Tibial nerve (tissue), 4 donors: ENCODE measurements around the gene UBE2R2. TPM values are rescaled to one million over a fixed set of nuclear protein-coding genes. Genes with fewer than 3 reads are reported as not detected.
"Not testable (repeated sequence)": the region's sequence is repeated elsewhere in the genome, so short reads cannot be mapped to it uniquely, and the experiment has no call there.

Experiments
- DNase-seq, 2 donors: peaks; one replicate each; pipeline ENCODE4 v3.0.0-alpha.2; 2019; ENCODE audit warnings: low spot score in 2 of 2
- H3K27ac ChIP-seq, 4 donors: fragments of 200-600 bp; sonication (generic) in 3 of 4; one replicate each; pipeline ENCODE4 v1.5.1; 2017 to 2019; ENCODE audit warnings: mild to moderate bottlenecking in 1 of 4
- H3K27me3 ChIP-seq, 2 donors: fragments of 200-600 bp; sonication (generic) in 1 of 2; one replicate each; pipeline versions ENCODE4 v1.5.1 to v1.6.0; 2017 to 2019
- H3K36me3 ChIP-seq, 3 donors: fragments of 200-600 bp; sonication (generic); one replicate each; pipeline ENCODE4 v1.5.1; 2018 to 2019
- H3K4me1 ChIP-seq, 4 donors: fragments of 200-600 bp; sonication (generic) in 3 of 4; one replicate each; pipeline ENCODE4 v1.5.1; 2017 to 2019
- H3K4me3 ChIP-seq, 4 donors: fragments of 200-600 bp; sonication (generic) in 3 of 4; one replicate each; pipeline ENCODE4 v1.5.1; 2017 to 2019; ENCODE audit warnings: mild to moderate bottlenecking in 1 of 4, moderate library complexity in 1 of 4
- H3K9me3 ChIP-seq, 4 donors: fragments of 200-600 bp; sonication (generic) in 3 of 4; one replicate each; pipeline ENCODE4 v1.5.1; 2017 to 2019
- EP300 ChIP-seq, 2 donors: sonication (generic); formaldehyde crosslinking; IDR thresholded peaks; one replicate each; pipeline ENCODE4 v1.6.1; 2017; ENCODE audit warnings: antibody characterized with exemption in 2 of 2, mild to moderate bottlenecking in 1 of 2
- POLR2A ChIP-seq, 2 donors: fragments of 450-650 bp; IDR thresholded peaks; one replicate each; pipeline ENCODE4 v1.6.1; 2017; ENCODE audit warnings: antibody characterized with exemption in 2 of 2, mild to moderate bottlenecking in 2 of 2, moderate library complexity in 2 of 2
- WGBS, 2 donors: methylation state at CpG; one replicate each; pipeline ENCODE4 v1.1.5; 2018; 5-methylcytosine and 5-hydroxymethylcytosine counted together
- total RNA-seq, 4 donors: library from RNA; depleted of rRNA; stranded (reverse); fragments of >200 nt; gene quantifications; one replicate each; pipeline ENCODE4 v1.1.0, GENCODE V29; 2016
- TF ChIP-seq, protein P1 (sequence below), 5 experiments: fragments of 200-600 bp in 3 of 5; fragments of 450-650 bp in 2 of 5; sonication (generic) in 3 of 5; IDR thresholded peaks; one replicate each; pipeline ENCODE4 v1.5.1; 2016 to 2019; ENCODE audit warnings: antibody characterized with exemption in 5 of 5, mild to moderate bottlenecking in 3 of 5, moderate library complexity in 2 of 5

Gene UBE2R2
- total RNA-seq, 4 donors from 2014 or later: 23.2 to 28.4 (median 25.9) TPM

DNA sequence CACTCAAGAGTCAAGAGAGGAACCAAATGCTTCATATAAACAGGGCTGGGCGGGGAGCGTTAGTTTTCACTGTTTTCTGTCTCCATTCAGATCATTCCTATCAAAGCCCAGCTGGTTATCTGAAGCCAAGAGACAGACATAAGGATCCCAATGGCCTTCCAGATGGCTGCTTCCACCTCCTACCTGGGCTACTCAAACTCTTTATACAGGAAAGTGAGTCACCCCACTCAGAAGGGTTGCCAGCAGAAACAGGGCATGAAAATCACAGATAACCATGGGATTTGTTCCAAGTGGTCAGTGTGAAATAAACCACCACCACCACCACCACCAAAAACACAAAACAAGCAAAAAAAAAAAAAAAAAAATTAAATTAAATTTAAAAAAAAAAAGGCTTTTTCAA lies 16.1 kb upstream of the UBE2R2 start:
- no peak overlapping the region for H3K4me3 ChIP-seq
- peaks cover 0 to 4% of the 10 kb centered on the region in 2 donors for H3K27me3 ChIP-seq
- no peaks in the 10 kb centered on the region for H3K36me3 ChIP-seq
- no peak overlapping the region for H3K27ac ChIP-seq
- DNase-seq: no peak
- TF ChIP-seq, protein P1, sequence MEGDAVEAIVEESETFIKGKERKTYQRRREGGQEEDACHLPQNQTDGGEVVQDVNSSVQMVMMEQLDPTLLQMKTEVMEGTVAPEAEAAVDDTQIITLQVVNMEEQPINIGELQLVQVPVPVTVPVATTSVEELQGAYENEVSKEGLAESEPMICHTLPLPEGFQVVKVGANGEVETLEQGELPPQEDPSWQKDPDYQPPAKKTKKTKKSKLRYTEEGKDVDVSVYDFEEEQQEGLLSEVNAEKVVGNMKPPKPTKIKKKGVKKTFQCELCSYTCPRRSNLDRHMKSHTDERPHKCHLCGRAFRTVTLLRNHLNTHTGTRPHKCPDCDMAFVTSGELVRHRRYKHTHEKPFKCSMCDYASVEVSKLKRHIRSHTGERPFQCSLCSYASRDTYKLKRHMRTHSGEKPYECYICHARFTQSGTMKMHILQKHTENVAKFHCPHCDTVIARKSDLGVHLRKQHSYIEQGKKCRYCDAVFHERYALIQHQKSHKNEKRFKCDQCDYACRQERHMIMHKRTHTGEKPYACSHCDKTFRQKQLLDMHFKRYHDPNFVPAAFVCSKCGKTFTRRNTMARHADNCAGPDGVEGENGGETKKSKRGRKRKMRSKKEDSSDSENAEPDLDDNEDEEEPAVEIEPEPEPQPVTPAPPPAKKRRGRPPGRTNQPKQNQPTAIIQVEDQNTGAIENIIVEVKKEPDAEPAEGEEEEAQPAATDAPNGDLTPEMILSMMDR (IDR thresholded peaks at IDR 0.05): no peak
- no peak for TF ChIP-seq EP300 (IDR thresholded peaks at IDR 0.05)
- TF ChIP-seq POLR2A (IDR thresholded peaks at IDR 0.05): no peak
- H3K9me3 ChIP-seq: peaks cover 0 to 5% (median 0%) of the 10 kb centered on the region in 4 donors
- WGBS, 2 donors: 75 to 82% methylated on average over 2 of the region's 2 CpGs
- H3K4me1 ChIP-seq: no peaks in the 10 kb centered on the region

DNA sequence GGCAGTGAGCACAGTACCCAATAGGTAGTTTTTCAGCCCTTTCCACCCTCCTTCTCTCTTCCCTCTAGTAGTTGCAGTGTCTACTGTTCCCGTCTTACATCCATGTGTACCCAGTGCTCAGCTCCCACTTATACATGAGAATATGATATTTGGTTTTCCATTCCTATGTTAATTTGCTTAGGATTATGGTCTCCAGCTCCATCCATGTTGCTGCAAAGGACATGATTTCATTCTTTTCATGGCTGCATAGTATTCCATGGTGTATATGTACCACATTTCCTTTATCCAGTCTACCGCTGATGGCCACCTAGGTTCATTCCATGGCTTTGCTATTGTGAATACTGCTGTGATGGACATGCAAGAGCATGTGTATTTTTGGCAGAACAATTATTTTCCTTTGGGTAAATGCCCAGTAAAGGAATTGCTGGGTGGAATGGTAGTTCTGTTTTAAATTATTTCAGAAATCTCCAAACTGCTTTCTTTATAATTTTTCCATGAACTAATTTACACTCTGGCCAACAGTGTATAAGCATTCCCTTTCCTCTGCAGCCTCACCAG lies 14.9 kb upstream of the UBE2R2 start:
- WGBS, 2 donors: 96 to 98% methylated on average over 2 of the region's 2 CpGs
- H3K4me3 ChIP-seq, H3K4me1 ChIP-seq, DNase-seq, H3K9me3 ChIP-seq, H3K36me3 ChIP-seq, H3K27me3 ChIP-seq, H3K27ac ChIP-seq: not testable (repeated sequence)

GRCh38 chr9:33804196-33804595 lies 12.8 kb upstream of the UBE2R2 start:
- H3K27ac ChIP-seq, H3K4me1 ChIP-seq, H3K27me3 ChIP-seq, H3K36me3 ChIP-seq, DNase-seq, H3K9me3 ChIP-seq, H3K4me3 ChIP-seq: not testable (repeated sequence)
- 85 to 89% methylated on average over 3 of the region's 3 CpGs for WGBS, 2 donors

GRCh38 chr9:33807156-33807555 lies 9.8 kb upstream of the UBE2R2 start:
- H3K36me3 ChIP-seq, H3K9me3 ChIP-seq, H3K27ac ChIP-seq, H3K4me3 ChIP-seq, DNase-seq, H3K27me3 ChIP-seq, H3K4me1 ChIP-seq: not testable (repeated sequence)
- WGBS, 2 donors: 70 to 84% methylated on average over 2 of the region's 2 CpGs

- 72 to 81% methylated on average over 1 of the region's 1 CpG for WGBS, 2 donors
- not testable (repeated sequence) for H3K9me3 ChIP-seq, H3K36me3 ChIP-seq, H3K4me3 ChIP-seq, H3K27me3 ChIP-seq, H3K27ac ChIP-seq, DNase-seq
- peaks cover 0 to 14% (median under 1%) of the 10 kb centered on the region in 4 donors for H3K4me1 ChIP-seq
Measured at GRCh38 chr9:33808979-33809322, 8.0 kb upstream of the UBE2R2 start.

DNA sequence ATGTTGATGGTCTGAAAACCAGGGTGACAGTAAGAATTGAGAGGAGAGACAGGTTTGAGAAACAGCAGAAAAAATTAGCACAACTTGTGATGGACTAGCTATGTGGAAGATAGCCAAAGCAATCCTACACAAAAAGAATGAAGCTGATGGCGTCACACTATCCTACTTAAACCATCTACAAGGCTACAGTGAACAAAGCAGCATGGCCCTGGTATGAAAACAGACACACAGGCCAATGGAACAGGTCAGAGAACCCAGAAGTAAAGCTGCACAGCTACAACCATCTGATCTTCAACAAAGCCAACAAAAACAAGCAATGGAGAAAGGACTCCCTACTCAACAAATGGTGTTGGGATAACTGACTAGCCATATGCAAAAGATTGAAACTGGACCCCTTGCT lies 7.5 kb upstream of the UBE2R2 start:
- no peaks in the 10 kb centered on the region for H3K27me3 ChIP-seq
- peaks cover 0 to 20% (median 6%) of the 10 kb centered on the region in 4 donors for H3K4me1 ChIP-seq
- no peaks in the 10 kb centered on the region for H3K36me3 ChIP-seq
- H3K27ac ChIP-seq: no peak overlapping the region
- TF ChIP-seq POLR2A (IDR thresholded peaks at IDR 0.05) (no peak), EP300 (IDR thresholded peaks at IDR 0.05) (no peak)
- TF ChIP-seq, protein P1 (IDR thresholded peaks at IDR 0.05): no peak
- WGBS, 2 donors: 86 to 93% methylated on average over 1 of the region's 1 CpG
- no peak overlapping the region for H3K4me3 ChIP-seq
- no peaks in the 10 kb centered on the region for H3K9me3 ChIP-seq
- DNase-seq: no peak

DNA sequence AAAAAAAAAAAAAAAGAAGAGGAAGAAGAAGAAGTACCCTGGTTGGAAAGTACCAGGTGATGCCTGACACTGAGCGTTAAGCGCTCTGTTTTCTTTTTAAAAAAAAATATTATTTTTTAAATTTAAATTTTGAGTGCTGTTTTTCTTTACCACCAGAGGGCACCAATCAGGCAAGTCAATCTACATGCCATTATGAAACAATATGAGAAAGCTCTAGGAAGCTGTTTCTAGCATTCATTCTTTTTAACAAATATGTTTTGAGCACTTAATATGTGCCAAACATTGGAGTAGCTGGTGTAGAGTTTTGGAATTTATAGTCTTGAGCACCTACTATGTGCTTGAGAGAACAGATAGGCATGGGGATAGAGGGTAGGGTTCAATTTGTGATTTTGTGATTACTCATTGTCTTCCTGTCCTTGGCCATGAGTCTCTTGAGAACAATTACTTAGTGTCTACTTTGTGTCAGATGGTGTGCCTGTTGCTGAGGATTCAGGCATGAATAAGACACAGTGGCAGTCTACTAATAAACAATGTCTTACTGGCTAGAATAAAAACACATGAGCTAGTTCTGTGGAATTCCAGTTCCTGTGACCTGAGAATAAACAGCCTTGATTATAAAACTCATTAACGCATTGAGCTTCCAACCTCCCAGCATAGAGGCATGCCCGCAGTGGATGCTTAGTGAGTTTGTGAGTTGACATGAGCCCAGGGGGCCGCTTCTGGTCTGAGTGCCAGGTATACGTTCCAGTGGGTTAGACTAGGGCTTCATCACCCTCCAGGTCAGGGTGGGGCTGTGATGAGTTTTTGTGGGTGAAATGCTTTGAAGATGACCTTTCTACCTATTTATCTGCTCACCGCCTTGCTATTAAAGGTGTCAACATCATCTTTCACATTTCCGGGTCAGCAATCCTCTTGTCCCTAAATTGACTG lies 3.0 kb upstream of the UBE2R2 start:
- no peak for DNase-seq
- H3K36me3 ChIP-seq: no peaks in the 10 kb centered on the region
- TF ChIP-seq POLR2A (IDR thresholded peaks at IDR 0.05) (no peak), EP300 (IDR thresholded peaks at IDR 0.05) (peak in 1 of 2 donors; percentile 60)
- TF ChIP-seq, protein P1 (IDR thresholded peaks at IDR 0.05): peak; percentile 61 to 81 (median 66)
- peaks cover 0 to 44% (median 21%) of the 10 kb centered on the region in 4 donors for H3K4me1 ChIP-seq
- no peaks in the 10 kb centered on the region for H3K27me3 ChIP-seq
- 42 to 50% methylated on average over 8 of the region's 8 CpGs for WGBS, 2 donors
- peak overlapping the region; percentile 71 to 100 (median 98) for H3K27ac ChIP-seq
- H3K4me3 ChIP-seq: no peak overlapping the region
- H3K9me3 ChIP-seq: no peaks in the 10 kb centered on the region
